Activated CD4-positive, CD25-positive, alpha-beta regulatory T cell treated with anti-CD3 and anti-CD28 coated beads, Interleukin-2, amount 50 U/mL, for 16 hours (primary cell): Measurements from ENCODE around the gene MICAL3.

ENCODE experiments used
- DNase-seq: peaks from one replicate; pipeline ENCODE4 v3.0.0-alpha.2; 2020; ENCODE audit warnings: low read depth, low spot score

MICAL3 gene

DNA sequence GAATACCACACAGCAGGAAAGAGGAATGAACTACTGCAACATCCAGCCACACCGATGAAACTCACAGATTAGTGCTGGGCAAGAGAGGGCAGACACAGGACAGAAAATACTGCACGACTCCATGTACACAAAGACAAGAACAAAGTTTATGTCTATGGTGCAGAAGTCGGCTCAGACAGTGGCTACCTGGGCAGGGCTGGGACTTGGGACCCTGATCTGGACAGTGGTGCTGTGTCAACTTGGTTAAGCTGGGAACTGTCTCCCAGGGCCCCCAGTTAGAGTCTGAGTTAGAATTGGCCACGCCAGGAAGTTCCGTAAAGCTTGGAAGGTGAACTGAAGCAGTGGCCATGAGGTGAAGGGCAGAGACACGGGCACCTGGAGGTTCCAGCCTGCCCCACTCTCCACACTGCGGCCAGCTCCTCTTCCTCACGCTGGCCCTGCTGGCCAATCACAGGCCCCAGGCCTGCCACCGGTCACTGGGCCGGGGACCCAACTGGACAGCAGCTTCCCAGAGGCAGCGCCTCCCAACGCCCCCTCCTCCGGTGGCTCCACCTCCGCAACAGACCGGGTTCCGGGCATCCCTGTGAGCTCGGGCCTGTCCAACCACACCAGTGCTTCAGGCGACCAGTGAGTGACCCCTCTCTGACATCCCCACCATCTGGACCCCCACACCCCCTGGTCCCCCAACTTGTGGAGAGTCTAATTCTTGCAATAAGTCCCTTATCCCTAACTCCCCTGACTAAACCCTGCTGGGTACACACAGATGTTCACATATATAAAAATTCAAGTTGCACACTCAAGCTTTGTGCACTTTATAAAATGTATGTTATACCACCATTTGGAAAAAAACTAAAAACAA lies 93.7 kb downstream of the MICAL3 start:
- DNase-seq, result no peak

DNA sequence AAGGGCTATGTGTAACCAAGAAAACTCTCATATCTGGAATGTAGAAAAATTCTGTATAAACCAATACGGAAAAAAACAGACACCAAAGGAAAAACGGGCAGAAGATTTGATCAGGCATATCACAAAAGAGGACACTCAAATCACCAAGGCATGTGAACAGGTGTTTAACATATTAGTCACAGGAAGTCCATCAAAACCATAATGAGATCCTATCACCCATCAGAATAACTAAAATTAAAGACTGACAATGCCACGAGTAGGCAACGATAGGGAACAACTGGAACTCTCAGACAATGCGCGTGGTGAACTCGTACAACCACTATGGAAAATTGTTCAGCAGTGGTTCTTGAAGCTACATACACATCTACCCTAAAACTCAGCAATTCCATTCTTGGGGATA lies 94.5 kb downstream of the MICAL3 start:
- no peak for DNase-seq

DNA sequence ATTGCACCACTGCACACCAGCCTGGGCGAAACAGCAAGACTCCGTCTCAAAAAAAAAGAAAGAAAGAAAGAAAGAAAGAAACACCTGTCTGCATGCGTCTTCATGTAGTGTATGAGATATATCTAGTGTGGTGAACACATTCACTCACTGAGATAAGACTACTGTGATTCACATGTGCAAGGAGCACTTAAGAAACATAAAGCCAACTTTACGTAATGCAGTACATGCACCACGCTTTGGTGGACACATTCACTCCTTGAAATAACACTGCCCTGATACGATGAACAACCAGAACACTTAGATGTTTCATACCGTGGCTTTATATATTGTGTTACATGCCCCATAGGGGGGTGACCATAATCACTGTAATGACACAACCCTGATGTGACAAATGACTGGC lies 96.0 kb downstream of the MICAL3 start:
- no peak for DNase-seq

DNA sequence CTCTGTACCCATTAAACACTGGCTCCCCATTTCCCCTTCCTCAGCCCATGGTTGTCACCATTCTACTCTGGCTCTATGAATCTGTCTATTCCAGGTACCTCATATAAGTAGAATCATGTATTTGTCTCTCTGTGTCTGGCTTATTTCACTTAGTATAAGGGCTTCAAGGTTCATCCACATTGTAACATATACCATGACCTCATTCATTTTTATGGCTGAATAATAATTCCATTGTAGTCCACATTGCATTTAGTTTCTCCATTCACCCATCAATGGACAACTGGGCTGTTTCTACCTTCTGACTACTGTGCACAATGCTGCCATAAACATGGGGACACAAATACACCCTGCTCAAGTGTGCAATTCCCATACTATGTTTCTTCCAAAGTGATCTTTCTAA lies 97.3 kb downstream of the MICAL3 start:
- DNase-seq, result no peak

DNA sequence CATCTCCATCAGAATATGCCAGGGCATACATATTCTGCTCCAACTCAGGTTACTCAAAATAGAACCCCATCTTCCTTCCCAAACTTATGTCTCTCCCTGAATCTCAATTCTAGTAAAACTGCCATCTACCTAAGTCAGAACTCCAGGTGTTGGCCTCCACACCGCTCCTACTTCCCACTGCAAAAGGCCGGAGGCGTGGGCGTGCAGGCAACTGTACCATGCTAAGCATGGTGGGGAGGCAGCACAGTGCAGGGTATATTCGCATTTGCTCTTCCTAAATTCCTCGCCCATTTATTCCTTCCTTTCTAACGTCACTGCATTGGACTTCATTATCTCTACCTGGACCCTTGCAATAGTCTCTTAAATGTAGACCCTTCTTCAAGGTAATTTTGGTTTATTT lies 97.8 kb downstream of the MICAL3 start:
- no peak for DNase-seq

DNA sequence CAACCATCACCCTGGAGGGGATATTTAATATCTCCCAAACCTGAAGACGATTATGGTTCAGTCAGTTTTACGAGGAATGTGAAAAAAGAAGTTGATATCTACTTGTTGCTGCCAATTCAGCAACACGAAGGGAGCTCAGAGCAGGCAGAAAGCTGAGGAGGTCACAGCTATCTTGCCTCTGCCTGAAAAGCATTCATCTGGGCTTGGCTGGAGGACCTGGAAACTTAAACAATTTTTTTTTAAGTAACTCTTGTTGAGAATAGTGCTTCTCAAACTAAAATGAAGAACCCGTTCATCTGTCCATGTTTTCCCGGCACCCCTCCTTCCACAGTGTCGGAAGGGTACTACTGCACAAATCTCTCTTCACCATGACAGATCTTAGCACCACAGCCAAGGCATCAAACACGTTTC lies 98.9 kb downstream of the MICAL3 start:
- DNase-seq, result no peak

DNA sequence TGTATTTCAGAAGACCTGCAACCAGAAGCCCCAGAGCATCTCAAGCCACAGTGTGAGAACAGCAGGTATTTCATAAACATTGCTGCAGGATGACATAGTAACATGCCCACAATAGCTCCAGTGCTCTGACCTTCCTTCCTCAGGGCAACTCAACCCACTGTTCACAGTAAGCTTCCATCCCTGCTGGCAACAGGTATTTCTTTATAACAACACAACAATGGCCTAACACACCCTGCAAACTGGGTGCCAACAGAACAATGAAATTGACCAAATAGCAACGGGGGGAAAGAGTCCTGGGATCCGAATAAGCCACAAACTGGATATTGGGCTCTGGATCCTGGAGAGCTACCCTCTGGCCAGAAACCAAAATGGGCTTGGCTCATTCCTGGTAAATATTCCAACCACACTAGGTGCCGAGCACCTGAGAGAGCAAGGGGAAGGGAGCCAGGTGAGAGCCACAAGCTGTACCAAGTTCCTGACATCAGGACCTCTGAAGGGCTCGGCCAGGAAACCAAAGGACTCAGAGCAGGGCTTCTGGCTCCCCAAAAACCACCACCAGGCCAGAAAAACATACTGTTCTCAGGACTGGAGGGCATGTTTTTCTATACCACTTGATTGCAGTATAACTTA lies 99.5 kb downstream of the MICAL3 start:
- DNase-seq, result no peak

DNA sequence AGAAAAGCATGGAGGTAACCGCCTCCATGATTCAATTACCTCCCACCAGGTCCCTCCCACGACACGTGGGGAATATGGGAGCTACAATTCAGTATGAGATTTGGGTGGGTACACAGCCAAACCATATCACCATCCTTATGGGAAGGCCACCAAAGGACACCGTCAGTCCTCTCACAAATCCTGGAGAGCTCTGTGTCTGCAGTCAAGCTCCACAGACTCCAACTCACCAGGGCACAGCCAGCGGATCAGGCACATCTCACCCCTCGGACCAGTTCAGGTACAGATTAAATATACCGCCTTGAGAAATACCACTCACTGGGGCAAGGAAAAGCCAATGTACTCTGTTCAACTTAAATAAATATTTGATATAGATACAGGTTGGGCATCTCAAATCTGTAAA lies 100.3 kb downstream of the MICAL3 start:
- no peak for DNase-seq

DNA sequence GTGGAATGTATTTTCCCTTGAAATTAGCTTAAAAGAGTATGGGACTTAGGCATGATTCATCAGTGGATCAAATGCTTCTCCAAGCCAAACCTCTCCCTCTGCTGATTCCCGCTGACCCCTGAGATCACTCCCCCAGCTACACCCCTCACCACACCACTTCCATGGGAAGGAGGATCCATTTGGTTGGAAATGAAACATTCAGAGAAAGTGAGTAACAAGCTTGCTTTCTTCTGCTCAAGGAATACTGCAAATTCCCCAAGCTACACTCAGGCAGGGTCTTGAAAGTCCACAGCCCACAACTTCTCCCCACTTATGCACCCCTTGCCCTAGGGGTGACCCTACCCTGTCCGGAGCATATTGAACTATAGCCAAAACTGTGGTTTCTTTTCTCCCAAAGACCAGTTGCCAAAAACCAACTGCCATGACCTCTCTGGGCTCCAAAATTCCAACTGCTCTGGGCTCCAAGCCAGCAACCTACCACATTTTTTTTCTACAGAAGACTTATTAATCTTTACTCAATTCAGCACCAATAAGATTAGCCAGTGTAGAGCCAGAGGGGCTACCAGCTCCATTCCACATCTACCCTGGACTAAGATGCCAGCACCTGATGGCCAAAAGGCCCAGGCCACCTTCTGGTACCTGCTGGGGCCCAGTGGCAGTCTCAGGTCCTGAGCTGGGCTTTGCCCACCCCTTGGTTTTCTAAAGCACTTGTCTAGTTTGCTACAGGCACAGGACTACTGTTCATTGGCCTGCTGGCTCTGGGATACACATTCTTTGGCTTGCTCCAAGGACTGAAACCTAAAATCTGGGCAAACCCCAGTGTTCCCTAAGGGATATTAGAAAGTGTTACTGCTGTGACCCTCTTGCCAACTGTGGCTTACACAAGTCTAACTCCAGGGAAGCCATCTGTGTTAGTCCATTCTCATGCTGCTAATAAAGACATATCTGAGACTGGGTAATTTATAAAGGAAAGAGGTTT lies 101.1 kb downstream of the MICAL3 start:
- DNase-seq, result no peak

DNA sequence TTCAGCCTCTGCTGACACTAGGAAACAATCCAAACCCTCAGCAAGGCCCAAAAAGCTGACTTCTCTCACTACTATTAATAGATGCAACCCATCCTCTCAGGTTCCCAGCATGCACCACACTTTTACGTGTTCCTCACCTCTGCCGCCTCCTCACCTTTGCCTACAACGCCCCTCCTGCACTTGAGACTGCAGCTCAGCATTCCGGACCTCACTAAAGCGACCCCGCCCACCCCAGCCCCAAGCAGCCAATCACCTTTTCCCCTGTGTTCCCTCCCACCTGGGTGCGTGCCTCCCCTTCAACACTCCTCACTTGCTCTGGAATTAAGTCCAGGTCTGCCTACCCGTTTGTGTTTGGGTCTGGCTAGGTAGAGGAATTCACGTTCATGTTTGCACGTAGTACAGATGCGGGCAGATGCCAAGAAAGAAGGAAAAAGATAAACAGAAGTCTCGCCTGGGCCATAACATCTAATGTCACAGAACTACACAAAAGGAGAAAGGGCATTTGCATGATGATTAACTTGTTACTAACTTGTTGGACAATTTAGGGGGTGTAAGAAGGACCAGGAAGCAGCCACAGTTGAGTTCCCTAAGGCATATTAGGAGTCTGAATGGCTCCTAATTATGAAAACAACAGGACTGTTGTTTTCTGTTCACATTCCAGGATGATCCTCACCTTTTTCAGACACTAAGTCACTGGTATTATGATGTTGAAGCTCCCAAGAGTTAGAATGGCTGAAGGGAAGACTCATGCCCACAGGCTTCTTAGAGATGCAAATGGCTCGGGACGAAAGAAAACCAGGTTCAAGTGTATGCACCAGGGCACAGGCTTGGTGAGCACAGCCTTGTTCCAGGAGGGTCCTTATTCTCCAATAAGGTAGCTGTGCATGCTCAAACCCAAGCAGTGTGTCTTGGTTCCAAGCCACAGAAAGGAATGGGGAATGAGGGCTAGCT lies 102.2 kb downstream of the MICAL3 start:
- DNase-seq, result no peak

DNA sequence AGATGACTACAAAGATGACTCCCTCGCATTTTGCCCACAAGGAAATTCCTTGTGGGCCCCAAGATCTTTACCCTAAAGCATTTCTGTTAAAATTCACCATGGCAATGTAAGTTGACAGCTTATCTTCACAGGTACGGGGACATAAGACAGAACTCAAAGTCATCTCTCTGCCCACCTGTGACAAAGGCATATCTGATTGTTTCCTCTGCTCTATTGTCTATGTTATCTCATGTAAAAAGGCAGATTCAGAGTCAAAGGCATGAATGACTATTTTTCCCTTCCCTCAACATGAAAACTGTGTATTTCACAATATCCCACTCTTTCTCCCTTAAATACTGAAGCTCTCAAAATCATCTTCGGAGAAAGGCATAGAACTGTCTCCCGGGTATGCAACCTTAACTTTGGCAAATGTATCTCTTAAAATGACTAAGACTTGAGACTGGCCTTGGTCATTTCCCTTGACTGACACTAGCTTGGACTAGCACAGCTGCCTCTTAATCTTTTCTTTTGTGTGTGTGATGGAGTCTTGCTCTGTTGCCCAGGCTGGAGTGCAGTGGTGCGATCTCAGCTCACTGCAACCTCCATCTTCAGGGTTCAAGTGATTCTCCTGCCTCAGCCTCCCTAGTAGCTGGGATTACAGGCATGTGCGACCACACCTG lies 103.2 kb downstream of the MICAL3 start:
- no peak for DNase-seq

DNA sequence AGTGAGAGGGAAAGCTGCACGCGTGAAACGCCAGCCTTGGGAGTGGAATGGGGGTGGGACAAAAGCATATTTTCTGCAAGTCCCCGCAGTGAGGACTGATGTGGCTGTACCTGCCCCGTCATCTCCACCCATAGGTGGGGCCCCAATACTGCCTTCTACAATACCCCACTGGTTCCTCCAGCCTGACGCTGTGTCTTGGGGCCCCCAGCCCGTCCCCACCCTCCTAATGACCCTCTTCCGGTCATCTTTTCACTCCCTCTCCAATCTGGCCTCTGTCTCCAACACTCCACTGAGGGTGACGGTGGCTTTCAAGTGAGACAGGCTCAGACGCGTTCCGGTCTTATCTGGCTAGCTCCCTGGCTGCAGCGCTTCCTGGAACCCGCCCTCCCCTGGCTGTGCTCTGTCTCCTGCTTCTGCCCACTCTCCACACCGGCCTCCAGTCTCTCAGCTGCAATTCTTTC lies 104.2 kb downstream of the MICAL3 start:
- DNase-seq, result no peak

DNA sequence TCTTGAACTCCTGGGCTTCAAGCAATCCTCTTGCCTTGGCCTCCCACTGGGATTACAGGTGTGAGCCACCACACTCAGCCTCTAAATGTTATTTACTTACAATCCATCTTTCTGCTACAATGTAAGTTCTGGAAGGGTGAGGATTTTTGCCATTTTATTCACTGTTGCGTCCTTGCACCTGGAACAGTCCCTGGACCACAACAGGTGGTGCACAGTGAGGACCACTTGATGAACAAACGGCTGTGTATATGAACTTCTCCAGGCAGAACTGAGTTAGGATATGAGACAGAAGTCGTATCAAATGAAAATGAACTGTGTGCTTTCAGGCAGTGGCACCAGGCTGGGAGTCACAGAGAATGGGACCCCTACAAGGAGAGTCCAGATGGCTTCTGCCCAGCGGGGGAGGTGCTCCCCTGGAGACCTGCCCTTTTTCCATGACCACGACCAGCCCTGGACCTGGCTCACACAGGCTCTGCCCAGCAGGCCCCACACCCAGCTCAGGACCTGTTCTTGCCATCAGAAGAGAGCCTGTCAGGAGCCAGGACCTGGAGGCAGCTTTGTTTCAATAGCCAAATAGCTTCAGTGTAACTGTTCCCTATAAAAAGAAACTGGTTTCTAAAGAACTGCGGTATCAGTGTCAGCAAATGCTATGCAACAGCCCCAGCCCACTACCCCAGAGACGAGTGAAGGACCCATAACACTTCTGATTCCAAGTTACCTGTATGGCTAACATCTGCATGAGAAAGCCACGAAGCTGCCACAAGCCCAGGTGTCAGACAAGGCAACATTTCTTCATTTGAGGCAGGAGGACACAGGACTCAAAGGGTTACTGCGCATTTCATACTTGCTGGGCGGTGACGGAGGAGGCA lies 104.9 kb downstream of the MICAL3 start:
- no peak for DNase-seq

DNA sequence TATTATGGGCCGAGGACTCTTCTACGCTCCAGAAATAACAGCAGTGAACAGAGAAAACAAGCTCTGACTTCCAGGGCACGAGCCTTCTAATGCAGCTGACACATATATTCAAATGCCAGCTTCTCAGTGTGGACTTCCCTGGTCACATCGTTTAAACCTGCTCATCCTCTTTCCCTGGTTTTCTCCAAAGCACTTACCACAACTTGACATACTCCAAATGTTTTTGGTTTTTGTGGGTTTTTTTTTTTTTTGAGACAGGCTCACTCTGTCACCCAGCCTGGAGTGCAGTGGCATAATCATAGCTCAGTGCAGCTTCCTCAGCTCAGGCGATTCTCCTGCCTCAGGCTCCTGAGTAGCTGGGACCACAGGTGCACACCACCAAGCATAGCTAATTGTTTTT lies 105.5 kb downstream of the MICAL3 start:
- DNase-seq, result no peak

DNA sequence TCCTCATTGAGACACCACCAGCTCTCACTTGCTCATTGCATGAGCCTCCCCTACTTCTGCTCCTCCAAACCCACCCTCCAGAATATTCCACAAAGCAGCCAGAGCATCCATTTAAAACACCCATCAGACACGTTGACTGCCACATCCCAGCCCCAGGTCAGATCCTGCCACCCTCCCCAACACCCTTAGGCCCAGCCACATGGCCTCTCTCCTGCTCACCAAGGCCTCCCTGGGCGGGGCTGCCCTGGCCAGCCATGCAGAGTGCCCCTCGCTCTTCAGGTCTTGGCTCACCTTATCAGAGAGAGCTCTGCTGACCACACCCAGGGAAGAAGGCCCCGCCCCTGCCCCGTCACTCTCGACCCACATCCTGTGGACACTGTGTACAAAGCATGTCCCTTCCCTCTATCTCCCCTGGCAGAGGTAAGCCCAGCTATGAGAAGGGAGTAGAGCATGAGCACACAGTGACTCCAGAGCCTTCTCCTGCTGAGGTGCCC lies 106.8 kb downstream of the MICAL3 start:
- no peak for DNase-seq

DNA sequence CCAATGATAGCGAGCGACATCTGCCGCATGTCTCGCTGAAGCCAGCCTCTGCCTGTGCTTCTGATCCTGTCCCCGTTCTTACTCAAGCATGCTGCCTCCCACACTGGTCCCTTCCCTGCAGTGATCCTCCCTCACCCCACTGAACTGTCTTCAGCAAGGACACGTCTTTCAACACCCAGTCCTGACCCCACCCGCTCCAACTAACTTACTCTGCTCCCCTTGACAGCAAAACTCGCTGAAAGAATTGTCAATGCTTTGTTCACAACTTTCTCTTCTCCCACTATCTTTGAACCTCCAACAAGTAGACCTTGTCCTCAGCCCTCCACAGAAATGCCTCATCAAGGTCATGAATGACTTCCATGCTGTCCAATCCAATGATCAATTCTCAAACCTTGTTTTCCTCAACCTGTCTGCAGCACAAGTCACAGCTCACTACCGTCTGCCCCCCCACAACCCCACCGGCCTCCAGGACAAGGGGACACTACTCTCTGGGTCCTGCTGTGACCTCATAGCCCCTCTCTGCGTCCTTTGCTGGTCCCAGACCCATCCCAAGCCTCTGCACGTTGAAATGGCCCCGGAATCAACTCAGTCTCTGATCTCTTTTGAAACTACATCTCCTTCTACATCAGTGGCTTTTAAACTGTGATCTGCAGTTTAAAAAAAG lies 108.0 kb downstream of the MICAL3 start:
- no peak for DNase-seq

DNA sequence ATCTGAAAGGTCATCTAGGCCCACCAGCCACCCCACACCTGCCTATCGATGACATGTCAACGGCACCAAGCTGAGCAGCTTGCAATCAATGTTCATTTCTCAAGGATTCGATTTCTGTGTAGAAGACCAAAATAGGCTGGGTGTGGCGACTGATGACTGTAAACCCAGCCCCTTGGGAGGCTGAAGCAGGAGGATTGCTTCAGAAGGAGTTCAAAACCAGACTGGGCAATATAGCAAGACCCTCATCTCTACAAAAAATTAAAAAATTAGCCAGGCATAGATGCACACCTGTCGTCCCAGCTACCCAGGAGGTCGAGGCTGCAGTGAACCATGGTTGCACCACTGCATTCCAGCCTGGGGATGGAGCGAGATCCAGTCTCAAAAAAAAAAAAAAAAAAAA lies 108.7 kb downstream of the MICAL3 start:
- no peak for DNase-seq

DNA sequence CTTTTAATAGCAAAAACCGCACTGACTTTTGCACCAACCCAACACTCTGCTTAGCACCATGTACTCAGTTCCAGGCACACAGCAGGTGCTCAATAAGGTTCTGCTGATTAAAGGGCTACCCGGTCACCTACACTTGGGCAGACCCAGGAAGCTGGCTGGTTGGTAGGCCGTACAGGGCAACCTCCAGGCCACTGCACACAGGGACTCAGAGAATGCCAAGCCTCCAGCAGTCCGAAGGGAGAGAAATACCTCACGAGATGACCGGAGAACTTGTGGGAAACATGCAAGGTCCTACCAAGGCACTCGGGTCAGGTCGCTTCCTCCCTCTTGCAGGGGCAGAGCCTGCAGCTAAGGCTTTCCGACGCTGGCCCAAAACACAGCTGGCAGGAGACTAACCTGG lies 109.2 kb downstream of the MICAL3 start:
- DNase-seq, result no peak

DNA sequence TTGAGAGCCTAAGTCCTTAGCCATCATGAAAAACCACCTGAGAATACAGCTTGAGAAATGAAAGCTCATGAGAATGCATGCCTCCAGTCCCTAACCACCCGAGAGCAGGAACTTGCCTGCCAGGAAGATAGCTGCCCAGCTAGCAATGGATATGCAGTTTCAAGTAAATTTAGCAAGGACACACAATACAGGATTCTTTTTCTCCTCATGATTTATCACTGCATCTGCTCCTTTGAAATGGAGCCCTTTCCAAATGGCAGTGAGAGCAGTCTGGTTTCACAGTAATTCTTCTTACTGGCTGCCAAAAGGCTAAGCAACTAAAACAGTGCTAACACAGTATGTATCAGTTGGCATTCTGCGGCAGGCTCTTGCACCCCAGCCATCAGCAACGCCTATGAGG lies 109.9 kb downstream of the MICAL3 start:
- DNase-seq, result no peak
